HG02678 (cell line): ENCODE results near the gene FBXO44.
A peak's percentile ranks its signal among the peaks of the same experiment; 100 is the strongest.
"Not testable (repeated sequence)": the region's sequence is repeated elsewhere in the genome, so short reads cannot be mapped to it uniquely, and the experiment has no call there.

ENCODE experiments used
- ATAC-seq: cut with Tn5 transposase; IDR thresholded peaks from one replicate; pipeline ENCODE4 v1.9.1; 2021; ENCODE audit warnings: mild to moderate bottlenecking, moderate library complexity; ENCODE audit not compliant: unreplicated experiment

FBXO44 gene

GRCh38 chr1:11639372-11639771 lies 15.3 kb upstream of the FBXO44 start:
- no peak for ATAC-seq

DNA sequence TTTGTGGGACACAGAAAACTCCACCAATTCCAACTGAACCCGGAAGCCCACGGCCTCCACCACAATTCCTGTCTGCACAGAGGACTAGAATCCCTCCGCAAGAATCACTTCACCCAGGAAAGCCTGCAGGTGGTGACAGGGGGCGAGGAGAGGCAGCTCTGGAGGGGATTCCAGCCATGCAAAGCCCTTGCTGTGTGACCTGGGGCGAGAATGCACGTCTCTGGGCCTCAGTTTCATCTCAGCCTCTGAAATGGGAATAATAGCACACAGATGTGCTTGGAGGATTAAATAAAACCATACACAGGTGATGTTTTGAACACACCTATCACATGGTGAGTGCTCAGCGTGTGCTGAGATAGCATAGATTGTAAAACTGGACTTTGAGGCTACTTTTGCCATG lies 14.6 kb upstream of the FBXO44 start:
- ATAC-seq, result no peak

DNA sequence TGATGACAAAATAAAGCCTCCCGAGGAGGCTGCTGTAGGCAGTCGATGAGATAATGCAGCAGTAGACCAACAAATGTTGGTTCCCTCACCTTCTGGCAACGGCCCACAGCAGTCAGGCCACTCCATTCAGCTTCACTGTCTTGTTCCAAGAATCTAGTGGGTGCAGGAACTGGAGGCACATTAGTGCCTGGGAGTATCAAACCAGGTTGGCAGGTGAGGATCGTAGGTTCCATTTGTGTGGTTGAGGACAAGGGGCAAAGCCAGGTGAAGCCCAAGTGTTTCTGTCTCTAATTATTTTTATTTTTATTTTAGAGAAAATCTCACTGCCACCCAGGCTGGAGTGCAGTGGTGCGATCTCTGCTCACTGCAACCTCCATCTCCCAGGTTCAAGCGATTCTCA lies 13.7 kb upstream of the FBXO44 start:
- no peak for ATAC-seq

GRCh38 chr1:11641776-11642305 lies 12.8 kb upstream of the FBXO44 start:
- no peak for ATAC-seq

DNA sequence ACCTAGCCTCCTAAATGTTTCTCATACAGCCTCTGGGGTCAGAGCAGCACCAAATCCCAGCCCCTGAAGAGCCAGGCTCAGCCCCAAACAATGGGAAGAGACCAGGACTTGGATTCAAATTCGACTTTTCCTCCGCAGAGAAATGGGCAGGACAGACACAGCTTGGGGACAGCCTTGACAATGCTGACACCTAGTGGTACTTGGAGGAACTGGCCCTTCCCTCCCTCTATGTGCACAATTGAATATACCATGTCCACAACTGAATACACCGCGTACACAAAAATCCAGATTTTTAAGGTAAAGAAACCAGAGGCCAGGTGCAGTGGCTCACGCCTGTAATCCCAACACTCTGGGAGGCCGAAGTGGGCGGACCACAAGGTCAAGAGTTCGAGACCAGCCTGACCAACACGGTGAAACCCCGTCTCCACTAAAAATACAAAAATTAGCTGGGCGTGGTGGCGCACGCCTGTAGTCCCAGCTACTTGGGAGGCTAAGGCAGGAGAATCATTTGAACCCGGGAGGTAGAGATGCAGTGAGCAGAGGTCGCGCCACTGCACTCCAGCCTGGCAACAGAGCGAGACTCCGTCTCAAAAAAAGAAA lies 12.2 kb upstream of the FBXO44 start:
- not testable (repeated sequence) for ATAC-seq

GRCh38 chr1:11643782-11644181 lies 10.9 kb upstream of the FBXO44 start:
- ATAC-seq, result no peak

DNA sequence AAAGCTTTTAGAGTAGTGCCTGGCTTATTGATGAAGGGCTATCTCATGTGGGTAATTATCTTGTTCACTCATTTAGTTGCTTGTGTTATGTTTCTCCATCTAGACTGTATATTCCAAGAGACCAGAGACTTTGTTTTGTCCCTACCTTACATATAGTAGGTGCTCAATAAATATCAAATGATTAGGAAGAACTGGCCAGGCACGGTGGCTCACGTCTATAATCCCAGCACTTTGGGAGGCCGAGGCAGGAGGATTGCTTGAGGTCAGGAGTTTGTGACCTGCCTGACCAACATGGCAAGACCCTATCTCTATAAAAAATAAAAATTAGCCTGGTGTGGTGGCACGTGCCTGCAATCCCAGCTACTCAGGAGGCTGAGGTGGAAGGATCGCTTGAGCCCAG lies 9.4 kb upstream of the FBXO44 start:
- no peak for ATAC-seq

- ATAC-seq, result no peak
Observed at GRCh38 chr1:11645670-11646265, 8.9 kb upstream of the FBXO44 start.

GRCh38 chr1:11646317-11646716 lies 8.4 kb upstream of the FBXO44 start:
- no peak for ATAC-seq

DNA sequence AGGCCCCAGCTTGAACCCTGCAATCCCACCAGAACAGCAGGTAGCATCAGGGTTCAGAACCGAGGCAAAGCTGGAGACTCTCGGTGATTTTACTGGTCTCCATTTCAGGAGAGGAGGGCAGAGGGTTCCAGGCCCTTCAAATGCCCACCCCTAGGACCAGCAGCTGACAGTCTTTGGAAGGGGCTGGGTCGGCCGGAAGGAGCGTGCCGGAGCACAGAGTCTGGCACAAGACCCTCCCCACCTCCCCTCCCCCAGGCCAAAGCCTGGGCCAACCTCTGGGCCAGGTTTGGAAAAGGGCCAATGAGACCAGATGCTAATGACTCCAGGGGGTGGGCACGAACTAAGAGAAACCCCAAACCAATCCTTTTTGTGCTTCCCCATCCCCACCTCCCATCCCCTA lies 7.3 kb upstream of the FBXO44 start:
- no peak for ATAC-seq

GRCh38 chr1:11648039-11648438 lies 6.6 kb upstream of the FBXO44 start:
- no peak for ATAC-seq

DNA sequence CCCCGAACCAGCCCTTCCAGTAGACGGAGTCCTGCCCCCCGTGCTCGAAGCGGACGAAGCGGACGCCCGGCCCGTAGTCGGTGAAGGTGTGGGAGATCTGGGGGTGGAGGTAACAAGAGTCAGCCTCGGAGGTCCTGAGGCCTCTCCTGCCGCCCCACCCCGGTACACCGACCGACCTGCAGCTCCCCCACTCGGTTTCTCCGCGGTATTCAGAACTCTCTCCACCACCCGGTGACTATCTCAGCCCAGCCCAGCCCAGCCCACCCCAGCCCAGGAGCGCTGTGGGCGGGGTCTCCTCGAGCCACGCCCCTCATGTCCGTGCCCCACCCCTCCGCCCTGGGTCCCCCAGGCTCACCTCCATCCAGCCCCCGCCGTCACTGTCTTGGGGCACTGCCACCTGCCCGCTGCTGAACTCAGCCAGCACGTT lies 5.9 kb upstream of the FBXO44 start:
- ATAC-seq, result no peak

- no peak for ATAC-seq
Observed at GRCh38 chr1:11649237-11649623, 5.4 kb upstream of the FBXO44 start.

DNA sequence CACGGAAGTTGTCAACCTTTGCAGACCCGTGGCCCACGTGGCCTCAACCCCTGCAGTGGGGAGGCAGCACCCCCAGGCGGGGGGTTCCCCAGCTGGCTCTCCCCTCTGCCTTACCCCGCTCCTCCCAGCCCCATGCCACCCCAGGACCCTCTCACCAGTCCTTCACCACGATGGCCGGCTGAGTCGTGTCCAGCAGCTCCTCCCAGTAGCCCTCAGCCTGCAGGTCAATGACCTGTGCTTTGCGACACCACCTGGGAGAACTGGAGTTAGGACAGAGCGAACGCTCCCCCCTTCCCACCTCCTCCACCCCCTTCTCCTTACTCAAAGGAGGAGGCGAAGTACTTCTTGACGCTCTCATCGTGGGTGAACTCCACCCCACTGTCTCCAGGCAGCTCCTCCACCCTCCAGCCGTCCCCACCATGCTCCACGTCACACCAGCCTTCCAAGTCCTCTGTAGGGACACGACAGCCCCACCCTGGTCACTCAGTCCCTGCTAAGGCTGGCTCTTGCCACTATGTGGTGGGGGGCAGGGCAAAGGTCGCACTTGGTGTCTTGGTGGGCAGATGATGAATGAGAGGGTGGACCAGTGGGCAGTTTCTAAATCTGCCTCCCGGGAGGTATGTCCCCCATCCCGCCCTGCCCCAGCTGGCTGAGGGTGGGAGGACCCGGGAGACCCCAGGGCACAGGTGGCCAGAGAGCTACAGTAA lies 4.9 kb upstream of the FBXO44 start:
- ATAC-seq, result no peak

GRCh38 chr1:11650331-11650991 lies 4.2 kb upstream of the FBXO44 start:
- no peak for ATAC-seq

DNA sequence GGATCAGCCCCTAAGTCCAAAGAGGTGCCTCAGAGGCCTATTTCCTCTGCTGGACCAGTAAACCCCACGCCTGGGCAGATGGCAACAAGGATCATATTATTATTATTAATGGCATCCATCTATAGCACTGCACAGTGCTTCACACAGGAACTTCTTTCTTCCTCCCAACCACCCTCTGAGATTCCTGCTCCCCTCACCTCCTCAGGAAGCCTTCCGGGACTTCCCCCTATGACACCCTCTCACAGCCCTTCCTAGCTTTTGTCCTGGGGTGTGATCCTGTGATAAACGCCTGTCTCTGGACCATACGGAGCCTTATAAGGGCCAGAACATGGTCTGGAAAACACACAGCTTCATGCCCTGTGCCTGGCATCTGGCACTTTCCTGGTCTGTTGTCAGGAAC lies 3.7 kb upstream of the FBXO44 start:
- no peak for ATAC-seq

GRCh38 chr1:11652203-11652780 lies 2.4 kb upstream of the FBXO44 start:
- ATAC-seq, result no peak

GRCh38 chr1:11653101-11653860 lies 1.4 kb upstream of the FBXO44 start:
- no peak for ATAC-seq

DNA sequence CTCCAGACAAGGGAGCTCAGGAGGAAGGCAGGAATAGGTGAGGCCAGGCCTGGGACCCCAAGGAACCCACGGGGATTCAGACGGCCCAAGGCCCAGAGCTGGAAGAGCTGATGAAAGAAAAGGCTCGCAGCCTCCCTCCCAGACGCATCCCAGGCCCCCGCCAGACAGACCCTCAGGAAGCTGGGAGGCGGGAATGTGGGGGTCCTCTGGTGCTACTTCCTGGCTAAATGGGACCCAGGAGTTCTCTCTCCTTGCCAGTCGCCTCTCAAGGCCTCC lies 878 bp upstream of the FBXO44 start:
- no peak for ATAC-seq

DNA sequence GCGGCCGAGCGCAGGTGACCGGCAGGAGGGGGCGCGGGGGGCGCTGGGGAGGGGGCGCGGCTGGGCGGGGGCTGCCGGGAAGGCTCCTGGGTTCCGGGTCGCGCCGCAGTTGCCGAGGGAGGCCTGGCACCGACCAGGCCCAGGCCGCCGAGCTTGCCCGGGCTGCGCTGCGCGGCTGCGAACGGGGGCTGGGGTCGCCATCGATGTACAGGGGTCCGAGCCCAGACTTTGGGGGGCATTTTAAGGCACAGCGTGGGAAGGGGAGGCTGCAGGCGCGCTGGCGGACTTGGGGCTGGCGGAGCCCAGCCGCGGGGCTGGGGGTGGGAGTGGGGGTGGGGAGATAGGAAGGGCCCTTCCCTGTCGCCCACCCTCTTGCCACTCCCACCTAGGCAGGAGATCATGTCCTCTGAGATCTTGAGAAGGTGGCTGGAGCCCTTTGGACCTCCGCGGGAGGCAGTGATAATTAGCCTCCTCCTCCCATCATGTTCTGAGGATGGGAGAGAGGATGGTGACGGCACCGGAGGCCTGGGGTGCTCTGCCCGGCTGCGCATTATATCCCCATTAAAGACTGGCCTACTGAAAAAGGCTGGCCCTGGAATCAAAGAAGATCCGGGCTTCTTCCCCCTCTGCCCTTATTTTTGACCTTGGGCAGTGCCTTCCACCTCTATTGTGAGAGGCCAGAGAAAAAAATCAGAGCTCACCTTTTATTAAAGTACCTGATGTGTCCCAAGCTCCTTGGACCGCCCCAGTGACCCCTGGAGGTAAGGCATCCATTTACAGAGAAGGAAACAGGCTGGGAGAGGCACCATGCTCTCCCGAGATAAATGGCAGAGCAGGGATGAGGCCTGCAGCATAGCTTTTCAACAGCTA lies 497 bp downstream of the FBXO44 start:
- ATAC-seq, result peak; percentile 25
